Measurements from ENCODE around the gene ADTRP. TPM values are rescaled to one million over a fixed set of nuclear protein-coding genes. Genes with fewer than 3 reads are reported as not detected.

ADTRP gene
- total RNA-seq, 4 donors from 2014 or later = 0.38 to 0.68 (median 0.55) TPM

DNA sequence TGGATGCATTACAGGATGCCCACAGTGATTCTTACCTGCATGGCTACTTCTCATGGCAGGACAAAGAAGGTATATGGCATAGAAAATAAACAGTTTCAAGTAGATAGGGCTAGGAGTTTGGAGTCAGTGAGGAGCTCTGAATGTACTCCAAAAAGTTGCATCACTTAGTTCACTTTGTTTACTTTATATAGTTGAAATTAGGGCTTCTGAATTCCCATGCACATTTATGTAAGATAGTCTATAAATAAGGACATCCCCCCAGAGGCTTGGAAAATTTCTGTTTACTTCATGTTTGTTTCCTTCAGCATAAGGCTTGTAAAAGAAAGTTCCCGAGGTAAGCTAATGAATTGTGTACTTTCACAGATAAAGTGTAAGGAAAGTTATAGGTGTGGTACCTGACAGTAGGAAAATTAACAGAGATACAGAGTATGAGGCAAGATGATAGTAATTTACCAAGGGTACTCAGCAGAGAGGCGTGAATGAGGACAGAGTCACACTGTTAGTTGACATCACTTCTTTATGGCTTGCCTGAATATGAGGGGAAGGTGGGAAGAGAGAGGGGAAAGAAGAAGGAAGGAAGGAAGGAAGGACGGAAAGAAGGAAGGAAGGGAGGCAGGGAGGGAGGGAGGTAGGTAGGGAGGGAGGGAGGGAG lies 51.1 kb downstream of the ADTRP start:
- TF ChIP-seq, protein P1, sequence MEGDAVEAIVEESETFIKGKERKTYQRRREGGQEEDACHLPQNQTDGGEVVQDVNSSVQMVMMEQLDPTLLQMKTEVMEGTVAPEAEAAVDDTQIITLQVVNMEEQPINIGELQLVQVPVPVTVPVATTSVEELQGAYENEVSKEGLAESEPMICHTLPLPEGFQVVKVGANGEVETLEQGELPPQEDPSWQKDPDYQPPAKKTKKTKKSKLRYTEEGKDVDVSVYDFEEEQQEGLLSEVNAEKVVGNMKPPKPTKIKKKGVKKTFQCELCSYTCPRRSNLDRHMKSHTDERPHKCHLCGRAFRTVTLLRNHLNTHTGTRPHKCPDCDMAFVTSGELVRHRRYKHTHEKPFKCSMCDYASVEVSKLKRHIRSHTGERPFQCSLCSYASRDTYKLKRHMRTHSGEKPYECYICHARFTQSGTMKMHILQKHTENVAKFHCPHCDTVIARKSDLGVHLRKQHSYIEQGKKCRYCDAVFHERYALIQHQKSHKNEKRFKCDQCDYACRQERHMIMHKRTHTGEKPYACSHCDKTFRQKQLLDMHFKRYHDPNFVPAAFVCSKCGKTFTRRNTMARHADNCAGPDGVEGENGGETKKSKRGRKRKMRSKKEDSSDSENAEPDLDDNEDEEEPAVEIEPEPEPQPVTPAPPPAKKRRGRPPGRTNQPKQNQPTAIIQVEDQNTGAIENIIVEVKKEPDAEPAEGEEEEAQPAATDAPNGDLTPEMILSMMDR (IDR thresholded peaks at IDR 0.05; ENCODE audit: low read depth) = no peak

DNA sequence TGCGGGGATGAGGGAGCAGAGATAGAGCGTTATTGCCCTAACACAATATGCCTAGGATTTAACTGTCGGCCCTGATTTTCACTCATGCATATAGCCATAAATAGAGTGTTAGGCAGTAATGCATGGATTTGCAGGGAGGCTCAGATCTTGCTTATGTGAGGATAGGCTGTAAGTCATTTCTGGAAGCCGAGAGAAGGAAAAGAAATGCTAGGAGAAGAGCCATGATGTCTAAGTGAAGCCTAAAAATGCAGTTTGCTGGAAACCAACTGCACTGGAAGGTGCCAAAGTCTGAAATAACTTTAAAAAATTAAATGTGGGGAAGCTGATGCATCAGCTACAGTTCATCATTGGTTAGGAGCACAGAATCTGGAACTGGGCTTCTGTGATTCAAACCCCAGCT lies 54.3 kb downstream of the ADTRP start:
- TF ChIP-seq, protein P1 (IDR thresholded peaks at IDR 0.05; ENCODE audit: low read depth) = no peak

DNA sequence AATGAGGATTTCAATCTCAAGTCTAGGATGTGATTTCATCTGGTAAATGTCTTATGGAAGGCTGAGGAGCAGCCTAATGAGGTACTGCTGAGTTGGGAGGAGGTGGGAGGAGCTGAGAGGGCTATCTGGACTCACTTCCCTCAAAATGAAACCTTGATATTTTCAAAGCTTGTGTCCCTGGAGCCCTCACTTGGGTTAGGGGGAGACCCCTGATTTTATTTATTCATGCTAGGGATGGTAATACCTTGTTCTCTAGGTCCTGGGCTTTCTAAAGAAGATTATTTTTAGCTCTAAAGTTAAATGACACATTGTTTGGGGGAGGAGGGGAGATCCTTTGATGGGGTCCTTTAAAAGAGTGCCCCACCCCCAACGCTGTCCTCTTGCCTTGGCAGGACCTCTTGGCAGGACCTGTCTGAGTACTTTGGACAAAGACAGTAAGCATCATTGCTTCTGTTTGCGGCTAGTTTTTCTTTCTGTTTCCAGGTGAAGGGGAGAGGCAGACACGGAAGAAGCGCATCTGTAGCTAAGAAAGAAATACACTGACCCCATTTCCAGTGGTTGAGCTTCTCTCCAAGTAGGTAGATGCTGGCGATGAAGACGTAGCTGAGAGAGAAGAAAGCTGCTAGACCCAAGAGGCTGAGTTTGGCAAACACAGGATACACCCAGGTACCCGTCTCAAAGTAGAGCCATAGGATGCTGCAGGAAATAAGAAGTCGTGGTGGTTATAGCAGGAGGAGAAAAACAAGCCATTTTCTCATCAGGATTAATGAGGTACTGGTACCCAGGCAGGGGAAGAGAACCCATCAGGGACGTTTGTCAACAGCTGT lies 55.6 kb downstream of the ADTRP start:
- TF ChIP-seq, protein P1 (IDR thresholded peaks at IDR 0.05; ENCODE audit: low read depth) = no peak

DNA sequence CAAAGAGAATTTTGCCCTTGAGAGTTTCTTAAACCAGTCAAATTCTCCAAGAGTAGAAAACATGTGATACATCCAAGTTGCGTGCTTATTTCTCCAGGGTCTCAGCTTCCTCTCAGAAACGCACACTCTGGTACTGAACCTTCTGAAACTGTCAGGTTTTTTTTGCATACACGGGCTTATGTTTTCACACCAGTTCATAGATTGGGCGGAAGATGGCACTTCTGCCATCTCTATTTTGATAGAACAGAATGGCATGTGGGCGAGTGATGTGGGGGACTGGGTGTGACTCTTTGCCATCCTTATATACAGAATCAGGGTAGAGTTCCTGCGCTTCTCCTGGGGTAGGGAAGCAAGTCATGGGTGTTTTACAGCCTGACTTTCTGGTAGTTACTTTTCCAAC lies 56.4 kb downstream of the ADTRP start:
- TF ChIP-seq, protein P1 (IDR thresholded peaks at IDR 0.05; ENCODE audit: low read depth) = no peak

DNA sequence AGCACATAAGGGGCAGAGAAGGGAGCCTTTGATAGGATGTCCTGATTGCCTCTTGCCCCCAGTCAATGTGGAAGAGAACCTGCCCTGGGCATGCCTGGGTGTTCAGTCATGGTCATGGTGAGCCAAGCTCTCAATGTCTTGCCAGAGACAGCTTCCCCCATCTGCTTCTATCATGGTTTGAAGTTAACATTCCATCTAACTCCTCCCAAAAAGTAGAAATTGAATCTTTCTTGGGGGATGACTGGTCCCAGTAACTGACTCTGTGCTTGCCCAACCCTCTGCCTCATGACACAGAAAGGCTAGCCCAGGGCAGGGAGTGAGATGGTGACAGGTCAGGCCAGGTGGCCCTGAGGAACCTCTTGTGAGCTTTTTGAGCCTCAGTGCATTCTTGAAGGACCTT lies 60.1 kb downstream of the ADTRP start:
- TF ChIP-seq, protein P1 (IDR thresholded peaks at IDR 0.05; ENCODE audit: low read depth) = no peak

DNA sequence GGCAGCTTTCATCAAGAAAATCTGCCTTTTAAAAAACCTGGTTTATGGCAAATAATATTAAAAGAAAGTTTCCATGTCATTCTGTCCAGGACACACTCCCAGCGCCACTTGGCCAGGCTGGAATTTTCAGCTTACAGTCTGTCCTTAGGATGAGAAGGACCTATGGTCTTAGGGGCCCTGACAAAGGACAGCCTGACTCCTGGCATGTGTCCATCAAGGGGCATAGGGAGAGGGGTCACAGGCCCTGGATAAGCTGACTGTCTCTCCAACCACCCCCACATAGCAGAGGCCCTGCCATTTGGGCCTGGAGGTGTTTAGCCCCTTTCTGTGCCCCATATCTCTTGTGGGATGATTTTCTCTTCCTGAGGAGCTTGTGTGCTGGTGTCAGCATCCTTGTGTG lies 60.6 kb downstream of the ADTRP start:
- TF ChIP-seq, protein P1 (IDR thresholded peaks at IDR 0.05; ENCODE audit: low read depth) = no peak

DNA sequence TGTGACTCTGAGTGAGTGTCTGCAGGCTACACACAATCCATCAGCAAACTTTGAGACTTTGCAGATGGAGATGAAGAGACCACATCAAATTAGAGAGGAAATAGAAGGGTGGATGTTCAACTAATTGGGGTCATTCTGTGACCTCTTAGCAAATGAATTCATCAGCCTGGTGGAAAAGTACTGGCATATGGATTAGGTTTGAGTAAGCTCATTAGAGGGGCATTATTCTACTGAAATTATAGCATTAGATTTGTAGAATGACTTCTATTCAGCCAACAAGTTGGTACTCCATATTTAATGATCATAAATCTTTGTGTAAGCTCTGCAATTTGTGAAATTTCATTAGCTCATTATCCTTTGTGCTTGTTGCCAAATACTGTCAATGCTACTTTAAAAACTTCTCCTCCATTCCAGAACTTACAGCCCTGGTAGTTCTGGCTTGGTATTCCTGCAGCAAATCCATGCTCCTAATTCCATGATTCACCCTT lies 63.8 kb downstream of the ADTRP start:
- TF ChIP-seq, protein P1 (IDR thresholded peaks at IDR 0.05; ENCODE audit: low read depth) = no peak
